HepG2 (cell line): ENCODE results near the gene SLC25A18. TPM values are rescaled to one million over a fixed set of nuclear protein-coding genes. Genes with fewer than 3 reads are reported as not detected.

Experiments used
- AKAP8 ChIP-seq: sonication (generic); formaldehyde crosslinking; IDR thresholded peaks from 2 replicates; pipeline ENCODE4 v1.5.1; 2020; ENCODE audit warnings: mild to moderate bottlenecking, missing genetic modification reagents
- AKNA ChIP-seq: sonication (generic); formaldehyde crosslinking; IDR thresholded peaks from 2 replicates; pipeline ENCODE4 v1.4.0; 2020; ENCODE audit warnings: missing genetic modification reagents, borderline replicate concordance
- CENPT ChIP-seq: sonication (generic); formaldehyde crosslinking; IDR thresholded peaks from 2 replicates; pipeline ENCODE4 v1.8.0; 2022; ENCODE audit warnings: low read depth, mild to moderate bottlenecking, moderate library complexity, missing genetic modification reagents
- DBP ChIP-seq: sonication (generic); formaldehyde crosslinking; IDR thresholded peaks from 2 replicates; pipeline ENCODE4 v1.4.0; 2020; ENCODE audit warnings: missing genetic modification reagents; ENCODE audit errors: not compliant biosample characterization
- DNMT1 ChIP-seq: sonication (generic); formaldehyde crosslinking; IDR thresholded peaks from 2 replicates; pipeline ENCODE4 v1.5.1; 2020; ENCODE audit warnings: mild to moderate bottlenecking, missing genetic modification reagents
- ELF3 ChIP-seq: IDR thresholded peaks from 2 replicates; pipeline ENCODE4 v1.6.1; 2016; ENCODE audit warnings: missing genetic modification reagents, missing compliant biosample characterization
- HNF4A ChIP-seq: sonication (generic); formaldehyde crosslinking; IDR thresholded peaks from 2 replicates; pipeline ENCODE4 v1.4.0; 2020; ENCODE audit warnings: missing genetic modification reagents
- HNF4G ChIP-seq, 2 experiments: sonication (generic) in 1 of 2; formaldehyde crosslinking in 1 of 2; IDR thresholded peaks; 2 replicates each; pipeline versions ENCODE4 v1.4.0 to v1.6.1; 2011 to 2020; ENCODE audit warnings: borderline replicate concordance in 2 of 2, low read depth in 2 of 2, mild to moderate bottlenecking in 2 of 2, low read length in 1 of 2, missing genetic modification reagents in 1 of 2, moderate library complexity in 1 of 2
- MEIS1 ChIP-seq: sonication (generic); formaldehyde crosslinking; IDR thresholded peaks from 2 replicates; pipeline ENCODE4 v1.9.0; 2021; ENCODE audit warnings: mild to moderate bottlenecking, missing genetic modification reagents, moderate library complexity, borderline replicate concordance
- MXD4 ChIP-seq: IDR thresholded peaks from 2 replicates; pipeline ENCODE4 v1.6.1; 2016; ENCODE audit warnings: mild to moderate bottlenecking, missing biosample characterization, missing genetic modification reagents
- NKX3-1 ChIP-seq: sonication (generic); formaldehyde crosslinking; IDR thresholded peaks from 2 replicates; pipeline ENCODE4 v1.5.0; 2020; ENCODE audit warnings: missing genetic modification reagents
- ONECUT2 ChIP-seq: sonication (generic); formaldehyde crosslinking; IDR thresholded peaks from 2 replicates; pipeline ENCODE4 v1.4.0; 2020; ENCODE audit warnings: missing genetic modification reagents
- TFDP1 ChIP-seq: IDR thresholded peaks from 2 replicates; pipeline ENCODE4 v1.6.1; 2016; ENCODE audit warnings: missing compliant biosample characterization, missing genetic modification reagents, borderline replicate concordance
- U2AF2 ChIP-seq: fragments of 200-400 bp; formaldehyde crosslinking; IDR thresholded peaks from 2 replicates; pipeline ENCODE4 v1.6.1; 2017; ENCODE audit warnings: low read depth, mild to moderate bottlenecking, low read length
- ZEB1 ChIP-seq: IDR thresholded peaks from 2 replicates; pipeline ENCODE4 v1.6.1; 2012; ENCODE audit warnings: mild to moderate bottlenecking, low read depth, inconsistent platforms; ENCODE audit not compliant: insufficient replicate concordance
- ZNF30 ChIP-seq: sonication (generic); formaldehyde crosslinking; IDR thresholded peaks from 2 replicates; pipeline ENCODE4 v1.5.0; 2020; ENCODE audit warnings: mild to moderate bottlenecking, missing genetic modification reagents
- ZNF333 ChIP-seq: sonication (generic); formaldehyde crosslinking; IDR thresholded peaks from 2 replicates; pipeline ENCODE4 v1.4.0; 2020; ENCODE audit warnings: mild to moderate bottlenecking, missing genetic modification reagents, borderline replicate concordance
- ZNF337 ChIP-seq: sonication (generic); formaldehyde crosslinking; IDR thresholded peaks from 2 replicates; pipeline ENCODE4 v1.5.1; 2020; ENCODE audit warnings: missing genetic modification reagents, low read depth, mild to moderate bottlenecking, borderline replicate concordance
- ZNF432 ChIP-seq: sonication (generic); formaldehyde crosslinking; IDR thresholded peaks from 2 replicates; pipeline ENCODE4 v1.5.0; 2020; ENCODE audit warnings: missing genetic modification reagents, mild to moderate bottlenecking, borderline replicate concordance
- ZNF501 ChIP-seq: sonication (generic); formaldehyde crosslinking; IDR thresholded peaks from 2 replicates; pipeline ENCODE4 v1.5.1; 2020; ENCODE audit warnings: mild to moderate bottlenecking, moderate library complexity, missing genetic modification reagents
- ZNF780A ChIP-seq: sonication (generic); formaldehyde crosslinking; IDR thresholded peaks from 2 replicates; pipeline ENCODE4 v1.8.0; 2022; ENCODE audit warnings: mild to moderate bottlenecking, missing genetic modification reagents, moderate library complexity
- ZNF891 ChIP-seq: sonication (generic); formaldehyde crosslinking; IDR thresholded peaks from 2 replicates; pipeline ENCODE4 v1.5.0; 2020; ENCODE audit warnings: mild to moderate bottlenecking, missing genetic modification reagents
- ZSCAN9 ChIP-seq: IDR thresholded peaks from 2 replicates; pipeline ENCODE4 v1.6.1; 2016; ENCODE audit warnings: borderline replicate concordance
- polyA plus RNA-seq, 8 experiments: library from polyadenylated mRNA; depleted of rRNA in 3 of 8; stranded (reverse) in 7 of 8; unstranded in 1 of 8; fragments of >200 nt; fragmentation: Illumina TruSeq in 4 of 8; extraction: Trizol in 4 of 8; gene quantifications; 2 replicates each; pipeline versions ENCODE4 v1.2.1 to v1.2.3, GENCODE V29; 2011 to 2016; ENCODE audit warnings: low read depth in 4 of 8, missing spikeins in 1 of 8, mixed read lengths in 1 of 8; ENCODE audit not compliant: insufficient read depth in 1 of 8
- total RNA-seq, 5 experiments: library from RNA; depleted of rRNA; stranded (reverse); fragments of >200 nt; fragmentation: Illumina TruSeq; extraction: Trizol; gene quantifications; 2 replicates each; pipeline ENCODE4 v1.2.3, GENCODE V29; 2016; ENCODE audit warnings: low read depth in 1 of 5

SLC25A18 gene
- total and polyA plus RNA-seq, 2 of the 13 experiments (the other 11 are each of a cell fraction or from before 2014, with no cell fraction given): 0.28 to 0.75 TPM

GRCh38 chr22:17638432-17639246, 75.3 kb downstream of the SLC25A18 start, which contains the start of gene BCL2L13 (continued):
- no peak for TF ChIP-seq DBP (CRISPR knock-in tag)
- TF ChIP-seq ZSCAN9 (CRISPR knock-in tag): peak; percentile 23
- TF ChIP-seq CENPT (CRISPR knock-in tag): no peak
- no peak for TF ChIP-seq ZNF337
- no peak for TF ChIP-seq ZNF780A (CRISPR knock-in tag)
- TF ChIP-seq ZNF432 (CRISPR knock-in tag): no peak
- TF ChIP-seq ZNF501 (CRISPR knock-in tag): peak; percentile 93
- TF ChIP-seq ZEB1: no peak
- 0 out of 2 replicates have a peak, but pooled peaks have one; percentile 25 for TF ChIP-seq NKX3-1 (CRISPR knock-in tag)
- TF ChIP-seq MEIS1 (CRISPR knock-in tag): no peak
- peak; percentile 96 for TF ChIP-seq ZNF891
- TF ChIP-seq ONECUT2: no peak
- no peak for TF ChIP-seq HNF4G (IDR thresholded peaks at IDR 0.05; ENCODE audit: borderline replicate concordance, low read depth, low read length)
- TF ChIP-seq HNF4G (CRISPR knock-in tag; IDR thresholded peaks at IDR 0.05; ENCODE audit: borderline replicate concordance, low read depth): 0 out of 2 replicates have a peak, but pooled peaks have one; percentile 36
- TF ChIP-seq AKAP8 (CRISPR knock-in tag): no peak
- TF ChIP-seq ZNF30 (CRISPR knock-in tag): no peak
- TF ChIP-seq AKNA (CRISPR knock-in tag): no peak
- TF ChIP-seq ELF3 (CRISPR knock-in tag): peak; percentile 44; the same call in 1 of the 2 replicates
- TF ChIP-seq DNMT1 (CRISPR knock-in tag): no peak
- TF ChIP-seq MXD4 (CRISPR knock-in tag): 0 out of 2 replicates have a peak, but pooled peaks have one; percentile 11
- peak; percentile 52; the same call in 1 of the 2 replicates for TF ChIP-seq TFDP1 (CRISPR knock-in tag)
- TF ChIP-seq U2AF2: no peak; the same call in 1 of the 2 replicates
- TF ChIP-seq ZNF333 (CRISPR knock-in tag): no peak; the same call in 1 of the 2 replicates
- peak; percentile 30; the same call in 1 of the 2 replicates for TF ChIP-seq HNF4A (CRISPR knock-in tag)
